T-helper 1 cell (primary cell): ENCODE results near the gene CAPZA1.
A peak's percentile ranks its signal among the peaks of the same experiment; 100 is the strongest.

Experiments
- DNase-seq, 5 donors: peaks; one replicate each; pipeline ENCODE4 v3.0.0-alpha.2; 2012 to 2020

Gene CAPZA1

GRCh38 chr1:112717263-112717873 lies 97.7 kb downstream of the CAPZA1 start:
- no peak for DNase-seq

DNA sequence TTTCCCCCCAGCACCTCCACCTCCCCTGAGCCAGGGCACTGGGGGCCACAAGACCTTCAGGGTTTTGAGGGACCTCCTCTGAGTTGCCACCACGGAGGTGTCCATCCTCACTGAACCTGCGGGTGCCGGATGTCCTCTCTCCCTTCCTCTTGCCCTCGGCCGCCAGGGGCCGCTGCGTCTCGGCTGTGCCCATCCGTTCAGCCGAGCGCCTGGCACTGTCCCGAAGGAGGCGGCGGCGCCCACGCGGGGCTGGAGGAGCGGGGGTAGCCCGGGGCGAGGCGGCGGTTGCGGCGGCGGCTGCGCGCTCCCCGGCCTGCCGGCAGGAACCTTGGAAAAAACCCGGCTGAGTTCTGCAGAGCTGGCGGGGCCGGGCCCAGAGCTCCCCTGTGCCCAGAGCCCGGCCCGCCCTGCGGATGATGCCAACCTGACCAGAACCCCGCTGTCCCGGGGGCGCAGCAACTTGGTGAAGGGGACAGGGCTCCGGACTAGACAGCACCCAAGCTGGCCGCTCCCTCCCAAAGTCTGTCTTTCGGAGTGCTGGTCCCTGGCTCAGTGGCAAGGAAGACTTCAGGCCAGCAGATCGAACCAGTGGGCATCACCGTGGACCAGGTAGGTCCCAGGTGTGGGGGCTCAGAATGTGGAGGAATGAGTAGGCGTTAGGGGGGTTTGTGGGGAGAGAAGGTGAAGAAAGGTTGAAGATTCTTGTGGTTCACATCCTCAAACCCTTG lies 99.2 kb downstream of the CAPZA1 start:
- peak; percentile 60 to 72 (median 71) for DNase-seq

DNA sequence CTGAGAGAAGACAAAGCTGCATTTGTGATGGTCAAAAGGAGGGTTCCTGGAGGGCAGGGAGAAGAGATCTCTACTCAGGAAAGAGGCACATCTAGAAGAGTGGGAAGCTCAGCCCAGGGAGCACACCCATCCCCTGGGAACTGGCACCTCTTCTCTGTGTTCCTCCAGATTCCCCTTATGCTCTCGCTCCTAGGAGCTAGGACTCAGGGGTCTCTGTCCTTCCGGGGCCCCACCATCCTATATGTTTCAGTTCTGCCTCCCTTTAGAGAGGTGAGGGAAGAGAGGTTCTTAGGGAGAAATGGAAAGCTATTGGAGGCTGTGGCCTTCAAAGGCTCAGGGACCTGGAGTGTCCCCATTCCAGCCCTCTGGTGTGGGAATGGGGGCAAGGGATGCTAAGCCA lies 100.1 kb downstream of the CAPZA1 start:
- DNase-seq, result no peak

- DNase-seq, result no peak
These were observed 101.2 kb downstream of the CAPZA1 start for GRCh38 chr1:112720800-112721199.
